NCI-H2196 (cell line): ENCODE results near the gene USP32.
A peak's percentile ranks its signal among the peaks of the same experiment; 100 is the strongest.
"Not testable (repeated sequence)": the region's sequence is repeated elsewhere in the genome, so short reads cannot be mapped to it uniquely, and the experiment has no call there.

Source experiments
- DNase-seq: peaks from one replicate; lab custom pipeline; 2025; ENCODE audit not compliant: unreplicated experiment; lab: John Stamatoyannopoulos, UW

USP32 gene

GRCh38 chr17:60378187-60378586, 13.7 kb downstream of the USP32 start:
- not testable (repeated sequence) for DNase-seq

- no peak for DNase-seq
Observed at GRCh38 chr17:60372790-60373483, 19.0 kb downstream of the USP32 start.

DNA sequence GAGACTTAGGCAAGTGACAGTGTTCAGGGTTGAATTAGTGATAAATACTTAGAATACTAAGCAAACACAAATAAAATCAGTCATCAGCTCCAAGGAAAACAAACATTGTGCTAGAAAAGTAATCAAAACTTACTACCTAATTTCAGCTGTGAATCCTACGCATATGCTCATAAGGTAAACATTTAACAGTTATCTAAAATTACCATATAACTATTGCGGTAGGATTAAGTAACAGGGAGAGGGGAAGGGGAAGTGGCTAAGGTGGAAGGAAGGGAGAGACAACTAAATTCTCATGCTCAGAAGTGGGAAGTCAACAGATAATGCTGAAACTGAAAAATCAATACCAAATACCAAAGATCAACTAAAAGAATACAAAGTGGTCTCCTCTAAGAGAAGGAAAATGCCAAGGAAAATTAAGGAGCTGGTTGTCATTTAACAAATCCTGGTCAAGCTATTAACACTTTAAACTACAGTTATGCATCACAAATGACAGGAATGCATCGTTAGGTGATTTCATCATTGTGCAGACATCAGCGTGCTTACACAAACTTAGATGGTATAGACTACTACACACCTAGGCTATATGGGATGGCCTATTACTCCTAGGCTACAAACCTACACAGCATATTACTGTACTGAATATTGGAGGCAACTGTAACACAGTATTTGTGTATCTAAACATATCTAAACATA, 20.0 kb downstream of the USP32 start:
- no peak for DNase-seq

DNA sequence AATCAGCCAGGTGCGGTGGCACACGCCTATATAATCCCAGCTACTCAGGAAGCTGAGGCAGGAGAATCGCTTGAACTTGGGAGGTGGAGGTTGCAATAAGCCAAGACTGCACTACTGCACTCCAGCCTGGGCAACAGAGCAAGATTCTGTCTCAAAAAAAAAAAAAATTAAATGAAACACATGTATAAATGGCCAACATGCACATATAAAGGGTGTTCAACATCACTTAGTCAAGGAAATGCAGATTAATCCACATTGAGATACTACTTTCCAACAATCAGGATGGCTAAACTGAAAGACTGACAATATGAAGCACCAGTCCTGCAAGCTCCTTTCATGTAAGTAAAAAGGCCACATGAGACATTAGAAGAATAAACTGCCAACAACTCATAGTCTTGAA, 20.5 kb downstream of the USP32 start:
- no peak for DNase-seq

- DNase-seq, result no peak
Observed at GRCh38 chr17:60369727-60370126, 22.2 kb downstream of the USP32 start.

- DNase-seq, result no peak
Observed at GRCh38 chr17:60363700-60364405, 28.1 kb downstream of the USP32 start.

DNA sequence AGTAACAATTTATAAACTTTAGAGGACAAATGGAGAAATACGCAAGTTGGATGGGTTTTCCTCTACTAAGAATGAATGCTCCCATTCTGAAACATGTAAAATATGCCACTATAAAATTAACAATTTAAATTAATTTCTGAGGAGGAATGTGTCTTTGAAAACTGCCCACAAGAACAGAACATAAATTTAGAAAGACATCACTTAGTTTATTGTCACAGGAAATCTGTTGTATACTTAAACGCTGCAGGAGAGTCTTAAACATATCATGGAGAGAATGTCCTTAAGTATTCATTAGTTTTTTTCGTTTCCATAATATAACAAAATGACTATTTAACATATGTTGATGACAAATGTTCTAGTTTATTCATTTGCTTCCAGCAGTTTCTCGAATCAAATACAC, 29.6 kb downstream of the USP32 start:
- no peak for DNase-seq

DNA sequence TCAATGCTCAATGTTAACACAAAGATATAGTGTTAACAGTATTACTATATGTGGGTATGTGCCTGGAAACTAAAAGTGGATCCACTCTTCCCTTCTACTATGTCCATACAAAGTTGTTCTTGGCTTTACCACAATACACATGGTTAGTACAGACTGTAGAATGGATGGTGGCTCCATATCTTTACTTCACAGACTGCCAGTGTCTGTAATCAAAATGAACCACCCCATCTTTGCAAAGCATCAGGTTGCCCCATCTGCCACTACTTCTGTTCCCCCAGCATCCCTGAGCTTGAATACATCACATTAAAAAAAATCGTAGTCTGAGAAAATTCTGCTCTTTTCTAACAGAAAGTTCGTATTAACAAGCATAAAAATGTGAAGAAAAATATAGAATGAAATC, 30.0 kb downstream of the USP32 start:
- DNase-seq, result no peak

- DNase-seq, result no peak
Observed at GRCh38 chr17:60359415-60359814, 32.5 kb downstream of the USP32 start.

DNA sequence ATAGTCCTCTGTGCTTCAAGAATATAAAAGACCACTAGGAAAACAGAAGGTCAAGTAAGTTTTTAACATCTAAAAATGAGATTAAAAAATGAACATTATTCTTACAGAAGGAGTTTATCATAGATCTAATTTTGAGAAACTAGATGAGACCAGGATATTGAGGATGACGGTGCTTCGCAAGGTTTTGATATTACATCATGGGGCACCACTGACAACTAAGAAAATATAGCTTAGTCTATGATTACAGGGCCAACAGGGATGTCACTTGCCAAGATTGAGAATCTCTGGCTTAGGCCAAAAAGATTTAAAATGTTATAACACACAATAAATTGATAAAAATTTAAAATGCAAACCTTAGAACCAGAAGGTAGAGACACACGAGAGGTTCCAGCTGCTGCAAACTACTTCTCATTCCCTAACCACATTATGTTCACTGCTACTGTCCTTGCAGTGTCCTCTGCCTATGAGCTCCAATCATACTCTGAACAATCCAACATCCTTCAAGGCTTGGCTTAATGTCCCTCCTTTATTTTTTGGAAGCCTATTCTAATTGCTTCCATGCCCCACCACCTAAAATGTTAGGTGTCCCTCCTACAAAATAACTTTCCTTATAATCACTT, 33.2 kb downstream of the USP32 start:
- no peak for DNase-seq

GRCh38 chr17:60356940-60357339, 35.0 kb downstream of the USP32 start:
- no peak for DNase-seq

DNA sequence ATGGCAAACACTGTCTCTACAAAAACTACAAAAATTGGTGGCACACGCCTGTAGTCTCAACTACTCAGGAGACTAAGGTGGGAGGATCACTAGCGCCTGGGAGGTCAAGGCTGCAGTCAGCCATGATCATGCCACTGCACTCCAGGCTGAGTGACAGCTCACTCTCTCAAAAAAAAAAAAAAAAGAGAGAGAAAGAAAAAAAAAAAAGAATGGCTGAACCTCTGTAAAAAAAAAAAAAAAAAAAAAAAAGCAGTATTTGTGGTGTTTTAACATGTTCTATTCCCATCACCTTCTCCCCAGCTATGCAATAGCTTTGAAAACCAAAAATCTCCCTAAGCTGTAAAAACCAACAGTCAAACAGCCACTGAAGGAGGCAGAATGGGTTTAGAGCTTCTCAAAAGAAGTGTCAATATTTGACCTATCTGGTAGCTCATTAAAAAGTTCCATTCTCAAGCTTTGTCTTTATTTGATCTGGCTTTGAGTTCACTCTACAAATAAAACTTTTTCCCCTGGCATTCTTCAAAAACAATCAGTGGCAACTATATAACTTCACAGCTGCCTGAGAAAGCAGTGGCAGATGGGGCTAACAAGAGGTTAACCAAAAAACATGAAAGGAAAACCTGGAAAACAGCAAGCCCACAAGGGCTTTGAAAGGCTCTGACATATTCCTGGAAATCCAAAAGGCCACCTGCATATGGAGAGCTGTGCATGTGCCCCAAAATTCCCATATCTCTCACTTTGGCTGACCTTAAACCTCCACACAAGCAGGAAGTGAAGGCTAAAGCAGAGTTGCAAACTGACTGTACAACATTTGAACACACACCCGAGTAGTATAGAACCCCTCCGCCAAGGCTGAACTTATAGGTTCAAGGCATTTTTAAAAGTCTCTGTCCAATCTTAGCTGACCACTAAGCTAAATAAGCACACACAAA, 36.0 kb downstream of the USP32 start:
- DNase-seq, result peak; percentile 26

GRCh38 chr17:60354223-60354622, 37.7 kb downstream of the USP32 start:
- DNase-seq, result no peak

- no peak for DNase-seq
Observed at GRCh38 chr17:60353773-60354172, 38.2 kb downstream of the USP32 start.

- no peak for DNase-seq
Observed at GRCh38 chr17:60352569-60352968, 39.4 kb downstream of the USP32 start.

- no peak for DNase-seq
Observed at GRCh38 chr17:60352071-60352470, 39.9 kb downstream of the USP32 start.

DNA sequence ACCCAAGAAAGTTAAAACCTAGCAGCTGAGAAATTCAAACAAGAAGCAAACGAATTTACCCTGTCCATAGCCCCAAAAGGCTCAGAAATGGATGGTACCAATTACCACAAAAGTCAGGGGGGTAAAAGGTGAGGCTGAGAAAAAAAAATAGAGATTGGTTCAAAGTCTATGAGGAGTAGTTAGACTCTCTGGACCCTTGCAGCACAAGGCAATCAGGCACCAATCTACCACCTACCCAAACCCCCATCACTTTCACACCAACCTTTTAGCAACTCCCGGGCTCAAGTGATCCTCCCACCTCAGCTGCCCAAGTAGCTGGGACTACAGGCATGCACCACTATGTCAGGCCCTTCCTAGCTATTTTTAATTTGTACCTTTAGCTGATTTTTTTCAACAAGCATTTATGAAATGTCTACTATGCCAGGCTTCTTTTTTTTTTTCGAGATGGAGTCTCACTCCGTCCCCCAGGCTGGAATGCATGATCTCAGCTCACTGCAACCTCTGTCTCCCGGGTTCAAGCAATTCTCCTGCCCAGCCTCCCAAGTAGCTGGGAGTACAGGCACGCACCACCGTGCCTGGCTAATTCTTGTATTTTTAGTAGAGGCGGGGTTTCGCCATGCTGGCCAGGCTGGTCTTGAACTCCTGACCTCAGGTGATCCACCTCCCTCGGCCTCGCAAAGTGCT, 40.8 kb downstream of the USP32 start:
- DNase-seq, result no peak

- no peak for DNase-seq
Observed at GRCh38 chr17:60348616-60349015, 43.3 kb downstream of the USP32 start.

- DNase-seq, result peak; percentile 52
Observed at GRCh38 chr17:60345233-60345632, 46.7 kb downstream of the USP32 start.

- not testable (repeated sequence) for DNase-seq
Observed at GRCh38 chr17:60342492-60342891, 49.4 kb downstream of the USP32 start.
